D341Med (cell line): Measurements from ENCODE around the gene RABL2B.

Experiments
- DNase-seq: peaks from one replicate; pipeline ENCODE4 v3.0.0; 2012; ENCODE audit warnings: low spot score

The RABL2B gene

DNA sequence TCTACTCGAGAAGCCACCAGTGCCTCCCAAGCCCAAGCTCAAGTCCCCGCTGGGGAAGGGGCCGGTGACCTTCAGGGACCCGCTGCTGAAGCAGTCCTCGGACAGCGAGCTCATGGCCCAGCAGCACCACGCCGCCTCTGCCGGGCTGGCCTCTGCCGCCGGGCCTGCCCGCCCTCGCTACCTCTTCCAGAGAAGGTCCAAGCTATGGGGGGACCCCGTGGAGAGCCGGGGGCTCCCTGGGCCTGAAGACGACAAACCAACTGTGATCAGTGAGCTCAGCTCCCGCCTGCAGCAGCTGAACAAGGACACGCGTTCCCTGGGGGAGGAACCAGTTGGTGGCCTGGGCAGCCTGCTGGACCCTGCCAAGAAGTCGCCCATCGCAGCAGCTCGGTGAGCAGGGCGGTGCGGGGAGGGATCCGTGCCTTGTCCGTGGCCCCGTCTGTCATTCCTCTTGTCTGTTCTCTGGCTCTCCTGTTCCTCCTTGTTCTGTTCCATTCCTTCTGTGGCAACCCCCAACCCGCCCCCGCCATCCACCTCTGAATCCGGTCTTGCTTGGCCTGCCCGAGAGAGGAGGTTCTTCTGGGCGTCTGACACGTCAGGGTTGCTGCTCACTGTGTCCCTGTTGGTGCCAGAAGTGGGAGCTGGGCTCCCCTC is 61.3 kb downstream of the RABL2B start:
- no peak for DNase-seq

DNA sequence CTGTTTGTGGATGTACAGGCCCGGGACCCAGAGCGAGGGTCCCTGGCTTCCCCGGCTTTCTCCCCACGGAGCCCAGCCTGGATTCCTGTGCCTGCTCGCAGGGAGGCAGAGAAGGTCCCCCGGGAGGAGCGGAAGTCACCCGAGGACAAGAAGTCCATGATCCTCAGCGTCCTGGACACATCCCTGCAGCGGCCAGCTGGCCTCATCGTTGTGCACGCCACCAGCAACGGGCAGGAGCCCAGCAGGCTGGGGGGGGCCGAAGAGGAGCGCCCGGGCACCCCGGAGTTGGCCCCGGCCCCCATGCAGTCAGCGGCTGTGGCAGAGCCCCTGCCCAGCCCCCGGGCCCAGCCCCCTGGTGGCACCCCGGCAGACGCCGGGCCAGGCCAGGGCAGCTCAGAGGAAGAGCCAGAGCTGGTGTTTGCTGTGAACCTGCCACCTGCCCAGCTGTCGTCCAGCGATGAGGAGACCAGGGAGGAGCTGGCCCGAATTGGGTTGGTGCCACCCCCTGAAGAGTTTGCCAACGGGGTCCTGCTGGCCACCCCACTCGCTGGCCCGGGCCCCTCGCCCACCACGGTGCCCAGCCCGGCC is 62.1 kb downstream of the RABL2B start:
- DNase-seq, result no peak

DNA sequence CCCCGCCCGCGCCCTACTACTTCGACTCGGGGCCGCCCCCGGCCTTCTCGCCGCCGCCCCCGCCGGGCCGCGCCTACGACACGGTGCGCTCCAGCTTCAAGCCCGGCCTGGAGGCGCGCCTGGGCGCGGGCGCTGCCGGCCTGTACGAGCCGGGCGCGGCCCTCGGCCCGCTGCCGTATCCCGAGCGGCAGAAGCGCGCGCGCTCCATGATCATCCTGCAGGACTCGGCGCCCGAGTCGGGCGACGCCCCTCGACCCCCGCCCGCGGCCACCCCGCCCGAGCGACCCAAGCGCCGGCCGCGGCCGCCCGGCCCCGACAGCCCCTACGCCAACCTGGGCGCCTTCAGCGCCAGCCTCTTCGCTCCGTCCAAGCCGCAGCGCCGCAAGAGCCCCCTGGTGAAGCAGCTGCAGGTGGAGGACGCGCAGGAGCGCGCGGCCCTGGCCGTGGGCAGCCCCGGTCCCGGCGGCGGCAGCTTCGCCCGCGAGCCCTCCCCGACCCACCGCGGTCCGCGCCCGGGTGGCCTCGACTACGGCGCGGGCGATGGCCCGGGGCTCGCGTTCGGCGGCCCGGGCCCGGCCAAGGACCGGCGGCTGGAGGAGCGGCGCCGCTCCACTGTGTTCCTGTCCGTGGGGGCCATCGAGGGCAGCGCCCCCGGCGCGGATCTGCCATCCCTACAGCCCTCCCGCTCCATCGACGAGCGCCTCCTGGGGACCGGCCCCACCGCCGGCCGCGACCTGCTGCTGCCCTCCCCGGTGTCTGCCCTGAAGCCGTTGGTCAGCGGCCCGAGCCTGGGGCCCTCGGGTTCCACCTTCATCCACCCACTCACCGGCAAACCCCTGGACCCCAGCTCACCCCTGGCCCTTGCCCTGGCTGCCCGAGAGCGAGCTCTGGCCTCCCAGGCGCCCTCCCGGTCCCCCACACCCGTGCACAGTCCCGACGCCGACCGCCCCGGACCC is 62.9 kb downstream of the RABL2B start:
- DNase-seq, result no peak

DNA sequence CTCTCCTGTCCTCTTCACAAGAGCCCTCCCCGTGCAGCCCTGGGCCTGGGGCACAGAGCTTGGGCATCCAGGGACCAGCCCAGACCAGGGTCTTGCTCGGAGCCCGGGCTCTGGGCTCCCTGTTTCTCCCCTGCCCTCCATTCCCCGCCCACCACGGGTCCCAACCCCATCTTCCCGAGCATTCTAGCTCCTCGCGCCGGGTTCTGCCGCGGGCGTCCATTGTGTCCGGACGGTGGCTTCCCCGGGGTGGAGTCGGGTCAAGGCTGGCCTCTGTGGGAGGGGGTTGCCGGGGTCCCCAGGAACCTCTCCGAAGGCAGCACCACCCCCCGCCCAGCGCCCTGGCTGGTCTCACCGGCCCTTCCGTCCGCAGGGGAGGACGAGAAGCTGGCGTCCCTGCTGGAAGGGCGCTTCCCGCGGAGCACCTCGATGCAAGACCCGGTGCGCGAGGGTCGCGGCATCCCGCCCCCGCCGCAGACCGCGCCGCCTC is 63.6 kb downstream of the RABL2B start:
- no peak for DNase-seq

DNA sequence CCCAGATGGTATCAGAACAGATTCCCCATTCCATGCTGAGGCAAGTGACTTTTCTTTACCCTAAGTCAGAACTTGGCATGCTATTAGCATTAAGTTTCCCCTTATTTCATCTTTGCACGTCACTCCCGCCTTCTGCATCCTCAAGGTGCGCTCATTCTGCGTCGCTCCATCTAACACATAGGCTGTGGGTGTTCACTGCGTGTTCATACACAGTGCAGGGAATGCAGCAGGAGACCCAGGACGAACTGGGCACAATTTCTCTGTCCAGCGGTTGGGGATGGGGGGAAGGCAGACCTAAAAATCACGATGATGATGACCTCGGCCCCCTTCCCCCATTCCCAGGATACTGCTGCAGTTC is 65.1 kb downstream of the RABL2B start:
- no peak for DNase-seq

DNA sequence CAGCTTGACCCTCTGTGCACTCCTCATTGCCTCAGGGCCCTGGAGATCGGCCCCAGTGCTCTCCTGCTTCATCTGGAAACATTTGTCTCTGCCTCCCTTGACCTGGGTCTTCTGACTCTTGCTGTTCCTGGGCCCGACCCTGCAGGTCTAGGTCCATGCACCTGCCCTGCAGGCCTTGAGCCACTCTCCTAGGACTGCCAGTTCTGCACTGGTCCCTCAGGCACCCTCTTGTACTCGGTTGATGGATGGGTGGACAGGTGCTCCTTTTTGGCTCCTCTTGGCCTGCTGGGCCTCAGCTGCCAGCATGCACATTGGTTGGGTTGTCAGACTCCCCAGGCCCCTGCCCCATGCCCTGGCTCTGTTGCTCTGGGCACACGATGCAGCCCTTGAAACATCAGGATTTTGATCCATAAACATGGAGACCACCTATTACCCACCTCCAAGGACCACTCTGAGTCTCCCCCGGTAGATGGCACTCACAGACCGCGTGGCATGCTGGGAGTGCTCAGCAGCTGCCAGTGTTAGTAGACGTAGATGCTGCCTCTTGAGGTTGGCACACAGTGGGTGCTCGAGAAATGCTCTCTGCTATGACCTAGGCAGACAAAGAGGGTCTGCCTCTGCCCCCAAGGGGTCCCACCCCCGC is 65.6 kb downstream of the RABL2B start:
- DNase-seq, result no peak
